GM18951 (cell line): ENCODE results near the gene AOAH.

Experiments
- POLR2A ChIP-seq: IDR thresholded peaks from 4 replicates; pipeline ENCODE4 v1.6.1; 2011; ENCODE audit warnings: mild to moderate bottlenecking; ENCODE audit not compliant: insufficient read length, insufficient read depth; ENCODE audit errors: extremely low read depth
- in situ Hi-C: fragments of 300-500 bp; cut with MboI; formaldehyde crosslinking; loops from one replicate; pipeline ENCODE4 v1.12.0; 2022; ENCODE audit warnings: low sequenced_read_pairs, mixed read lengths, inconsistent platforms; ENCODE audit not compliant: unreplicated experiment

The AOAH gene

DNA sequence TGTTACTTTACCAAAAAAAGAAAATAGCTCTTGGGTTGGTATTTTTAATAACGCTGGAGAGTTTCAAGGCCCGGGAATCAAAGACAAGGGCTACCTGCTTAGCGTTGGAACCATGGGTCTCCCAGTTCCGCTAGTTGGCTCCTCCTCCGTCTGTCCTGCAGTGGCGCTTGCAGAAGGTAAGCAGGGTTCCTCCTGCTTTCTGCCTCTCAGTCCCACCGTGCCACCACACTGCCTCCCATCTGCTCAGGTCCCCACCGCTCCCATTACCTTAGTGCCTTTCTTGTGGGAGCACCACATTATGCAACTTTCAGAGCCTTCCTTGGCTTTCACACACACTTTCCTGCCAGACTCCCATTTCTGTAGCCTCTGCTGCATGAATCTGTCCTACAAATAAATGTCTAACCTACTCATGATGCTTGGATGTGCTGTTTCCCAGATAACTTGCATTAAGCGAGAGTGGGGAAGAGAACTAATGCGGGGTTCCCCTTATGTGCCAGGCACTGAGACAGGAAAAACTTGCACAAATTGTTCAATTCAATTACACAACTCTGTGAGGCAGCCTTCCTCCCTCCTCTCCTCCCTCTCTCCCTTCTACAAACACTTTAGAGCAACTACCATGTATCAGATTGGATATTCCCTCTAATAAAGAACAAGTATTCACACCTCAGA lies 124.5 kb downstream of the AOAH start:
- no peak for TF ChIP-seq POLR2A
- in situ Hi-C loops = no loop called here

DNA sequence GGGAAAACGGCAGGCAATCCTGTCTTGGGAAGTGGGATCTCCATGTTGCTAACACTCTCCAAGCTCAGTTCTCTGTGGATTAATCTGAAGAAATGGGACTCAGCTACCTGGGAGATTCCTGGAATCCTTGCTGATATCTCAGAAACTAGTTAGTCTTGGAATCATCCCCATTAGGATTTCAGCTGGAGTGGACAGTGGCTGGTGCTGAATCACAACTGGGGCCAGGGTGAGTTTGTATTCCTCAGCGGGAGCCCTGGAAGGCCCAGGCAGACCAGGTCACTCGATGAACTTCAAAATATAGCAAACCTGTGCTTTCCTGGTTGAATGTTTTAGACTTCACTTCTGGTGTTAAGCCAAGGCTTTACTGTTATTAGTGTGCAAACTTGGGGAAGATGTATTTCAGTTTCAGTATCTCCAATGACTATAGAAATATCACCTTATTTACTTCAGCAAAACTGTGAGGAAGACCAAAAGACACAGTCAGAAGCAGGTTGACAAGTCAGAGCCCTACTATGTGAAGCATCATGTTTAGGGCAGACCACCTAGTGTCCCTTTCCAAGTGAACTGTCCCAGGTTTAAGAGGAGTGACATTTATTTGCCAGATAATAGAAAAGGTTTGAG lies 126.1 kb downstream of the AOAH start:
- in situ Hi-C loops = no loop called here
- no peak for TF ChIP-seq POLR2A

- TF ChIP-seq POLR2A = no peak
- in situ Hi-C loops = no loop called here
These were observed 127.1 kb downstream of the AOAH start for GRCh38 chr7:36597090-36597773.

- in situ Hi-C loops = no loop called here
- no peak for TF ChIP-seq POLR2A
These were observed 129.8 kb downstream of the AOAH start for GRCh38 chr7:36594445-36594844.

- TF ChIP-seq POLR2A = no peak
- in situ Hi-C loops = no loop called here
These were observed 132.7 kb downstream of the AOAH start for GRCh38 chr7:36591636-36592035.

- no peak for TF ChIP-seq POLR2A
- in situ Hi-C loops = no loop called here
These were observed 134.9 kb downstream of the AOAH start for GRCh38 chr7:36589391-36589790.

GRCh38 chr7:36583318-36583717 lies 141.0 kb downstream of the AOAH start:
- in situ Hi-C loops = no loop called here
- TF ChIP-seq POLR2A = no peak

DNA sequence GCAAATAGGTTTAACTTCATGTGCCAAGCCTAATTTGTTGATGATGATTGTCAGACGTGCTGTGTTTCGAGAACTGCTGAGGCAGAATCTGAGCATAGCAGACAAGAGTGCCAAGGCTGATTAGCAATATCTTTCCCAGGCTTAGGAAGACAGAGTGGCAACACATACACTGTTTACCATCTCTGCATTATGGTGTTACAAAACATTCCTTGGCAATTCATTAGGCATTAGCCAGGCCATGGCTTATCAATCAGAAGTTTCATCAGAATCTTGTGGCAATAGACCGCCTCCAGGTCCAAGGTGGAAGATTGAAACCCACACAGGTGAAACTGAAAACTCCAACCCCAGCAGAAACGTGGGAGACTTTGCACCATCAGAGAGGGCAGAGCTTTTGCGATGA lies 148.5 kb downstream of the AOAH start:
- in situ Hi-C loops = no loop called here
- no peak for TF ChIP-seq POLR2A

- in situ Hi-C loops = no loop called here
- TF ChIP-seq POLR2A = no peak
These were observed 151.2 kb downstream of the AOAH start for GRCh38 chr7:36573066-36573465.

GRCh38 chr7:36571190-36571560 lies 153.1 kb downstream of the AOAH start:
- no peak for TF ChIP-seq POLR2A
- in situ Hi-C loops = no loop called here

DNA sequence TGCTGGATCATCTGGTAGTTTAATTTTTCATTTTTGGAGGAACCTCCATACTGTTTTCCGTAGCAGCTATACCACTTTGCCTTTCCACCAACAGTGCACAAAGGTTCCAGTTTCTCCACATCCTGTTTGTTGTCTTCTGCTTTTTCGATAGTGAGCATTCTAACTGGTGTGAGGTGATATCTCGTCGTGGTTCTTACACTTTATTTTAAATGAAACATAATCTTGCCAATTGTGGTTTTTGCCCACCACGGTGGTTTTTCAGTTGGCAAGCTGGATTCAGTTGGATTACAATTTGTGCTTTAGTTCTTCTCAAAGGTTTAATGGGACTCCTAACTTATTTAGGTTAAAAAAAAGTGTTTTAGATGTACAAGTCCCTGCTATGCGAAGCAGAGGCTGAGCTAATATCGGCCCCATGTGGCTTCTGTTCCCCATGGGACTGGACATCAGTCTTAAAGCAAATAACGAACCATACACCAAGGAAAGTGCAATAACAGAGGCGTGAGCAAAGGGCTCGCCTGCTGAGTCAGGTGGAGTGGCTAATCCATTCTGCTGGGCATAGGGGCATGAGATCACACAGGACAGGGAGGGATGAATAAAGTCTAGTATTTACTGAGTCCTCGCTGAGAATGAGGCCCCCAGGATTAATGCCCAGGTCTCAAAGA lies 153.6 kb downstream of the AOAH start:
- in situ Hi-C loops = no loop called here
- TF ChIP-seq POLR2A = no peak

DNA sequence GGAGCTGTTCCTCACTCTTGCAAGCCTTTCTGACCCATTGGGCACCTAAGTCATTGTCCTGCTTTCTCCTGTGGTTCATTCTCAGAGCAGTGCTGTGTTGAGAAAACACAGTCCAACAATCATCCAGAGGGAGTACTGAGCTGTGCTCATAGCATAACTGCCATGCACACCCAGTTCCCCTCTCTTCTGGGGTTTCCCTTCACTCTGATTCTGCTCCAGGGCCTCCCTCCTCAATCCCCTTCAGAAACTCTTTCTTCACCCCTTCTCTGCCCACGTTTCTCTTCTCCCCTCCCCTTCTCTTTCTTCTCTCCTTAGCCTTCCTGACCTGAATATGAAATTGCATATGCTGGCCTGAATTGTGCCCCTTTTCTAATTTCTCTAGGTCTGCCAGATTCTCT lies 155.8 kb downstream of the AOAH start:
- TF ChIP-seq POLR2A = no peak
- in situ Hi-C loops = no loop called here

DNA sequence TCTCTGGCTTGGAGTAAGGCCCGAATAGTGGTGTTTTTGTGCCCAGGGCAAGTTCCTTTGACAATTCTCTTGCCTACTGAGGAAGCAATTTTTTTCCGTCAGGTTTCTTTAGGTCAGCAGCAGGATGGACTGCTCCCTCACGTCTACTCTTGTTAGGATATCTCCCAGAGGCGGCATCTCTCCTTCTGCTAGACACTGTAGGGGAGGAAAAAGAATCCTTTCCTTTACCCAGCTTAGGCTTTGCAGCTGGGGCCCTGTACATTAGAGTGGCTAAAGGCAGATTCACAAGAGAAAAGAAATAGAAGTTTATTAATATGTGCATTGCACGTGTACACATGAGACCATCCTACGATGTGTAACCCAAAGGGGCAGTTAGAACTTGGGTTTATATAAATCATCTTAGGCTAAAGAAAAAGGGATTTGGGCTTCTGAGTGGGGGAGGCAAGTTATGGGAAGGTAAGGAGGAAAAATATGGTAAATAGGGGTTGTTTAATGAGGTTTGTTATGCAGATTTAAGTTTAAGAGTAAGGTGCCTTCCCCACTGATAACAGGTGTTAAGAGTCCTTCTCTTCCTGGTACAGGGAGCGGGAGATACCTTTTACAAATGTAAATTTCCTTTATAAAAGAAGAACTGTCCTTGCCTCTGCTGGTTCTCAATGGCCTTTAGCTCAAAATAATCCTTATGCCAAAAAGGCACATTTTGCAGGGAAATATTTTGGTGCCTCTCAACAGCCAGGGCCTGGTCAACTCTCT lies 156.4 kb downstream of the AOAH start:
- no peak for TF ChIP-seq POLR2A
- in situ Hi-C loops = no loop called here
